Activated CD4-positive, alpha-beta memory T cell treated with anti-CD3 and anti-CD28 coated beads, Interleukin-2, amount 10 ng/mL, durations not matched to agents 7 days and 5 days (primary cell): ENCODE results near the gene PTGS1. TPM values are rescaled to one million over a fixed set of nuclear protein-coding genes. Genes with fewer than 3 reads are reported as not detected.
"Not testable (repeated sequence)": the region's sequence is repeated elsewhere in the genome, so short reads cannot be mapped to it uniquely, and the experiment has no call there.

Experiments
- CTCF ChIA-PET: fragments of 350-600 bp; sonication (Branson Sonifier 250); formaldehyde crosslinking; loops from one replicate; lab custom pipeline; 2021; ENCODE audit warnings: antibody characterized with exemption, inconsistent platforms; lab: Charles Lee
- POLR2A ChIA-PET: fragments of 350-600 bp; sonication (Branson Sonifier 250); formaldehyde crosslinking; loops from one replicate; lab custom pipeline; 2021; ENCODE audit warnings: antibody characterized with exemption; lab: Charles Lee
- DNase-seq: peaks from one replicate; pipeline ENCODE4 v3.0.0-alpha.2; 2020
- H3K27ac Mint-ChIP-seq: one replicate; pipeline ENCODE4 v1.8.0; 2021; ENCODE audit warnings: mild to moderate bottlenecking, mixed read lengths
- H3K27me3 Mint-ChIP-seq: one replicate; pipeline ENCODE4 v1.8.0; 2021; ENCODE audit warnings: mixed read lengths
- H3K36me3 Mint-ChIP-seq: one replicate; pipeline ENCODE4 v1.8.0; 2021; ENCODE audit warnings: low read depth, mixed read lengths
- H3K4me1 Mint-ChIP-seq: one replicate; pipeline ENCODE4 v1.8.0; 2021; ENCODE audit warnings: mixed read lengths
- H3K4me3 Mint-ChIP-seq: one replicate; pipeline ENCODE4 v1.8.0; 2021; ENCODE audit warnings: mild to moderate bottlenecking, mixed read lengths
- H3K9me3 Mint-ChIP-seq: one replicate; pipeline ENCODE4 v1.8.0; 2021; ENCODE audit warnings: mixed read lengths
- total RNA-seq, 2 experiments: library from RNA; stranded (reverse); gene quantifications; one replicate each; pipeline ENCODE4 v1.2.3, GENCODE V29; 2021

The PTGS1 gene
- under 1 TPM; 0.08 to 0.20 TPM for total RNA-seq

DNA sequence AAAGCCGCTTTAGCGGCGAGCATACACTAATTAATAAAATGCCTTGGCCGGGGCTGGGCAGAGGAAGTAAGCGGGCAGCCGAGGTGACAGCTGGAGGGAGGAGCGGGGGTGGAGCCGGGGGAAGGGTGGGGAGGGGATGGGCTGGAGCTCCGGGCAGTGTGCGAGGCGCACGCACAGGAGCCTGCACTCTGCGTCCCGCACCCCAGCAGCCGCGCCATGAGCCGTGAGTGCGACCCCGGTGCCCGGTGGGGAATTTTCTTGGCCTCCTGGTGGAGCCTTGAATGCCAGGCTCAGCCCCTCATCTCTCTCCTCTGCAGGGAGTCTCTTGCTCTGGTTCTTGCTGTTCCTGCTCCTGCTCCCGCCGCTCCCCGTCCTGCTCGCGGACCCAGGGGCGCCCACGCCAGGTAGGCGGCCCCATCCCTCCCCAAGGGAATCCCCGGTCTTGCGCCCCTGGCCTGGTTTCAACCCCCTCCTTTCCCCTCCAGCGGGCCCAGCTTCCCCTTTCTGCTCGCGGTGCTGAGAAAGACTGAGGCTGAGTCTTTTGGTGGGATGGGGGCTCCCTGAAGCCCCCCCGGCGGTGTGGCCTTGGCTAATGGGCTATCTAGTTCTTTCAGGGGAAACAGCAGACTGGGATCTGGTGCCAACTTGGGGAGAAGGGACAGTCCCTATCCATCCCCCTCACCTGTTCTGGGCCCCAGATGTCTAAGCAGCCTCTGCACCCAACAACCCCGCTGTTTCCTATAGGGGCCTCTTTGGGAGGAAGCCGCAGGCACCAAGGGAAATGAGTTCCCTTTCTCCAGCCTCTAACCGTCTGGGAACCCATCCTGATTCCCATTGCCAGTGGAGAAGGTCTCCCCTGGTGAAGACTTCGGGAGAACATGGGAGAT lies at the start of gene PTGS1:
TSS of gene PTGS1 (plus strand) at position 156 of the 887 bp plus-strand sequence. CDS start at position 217, 61 bp downstream.
- H3K9me3 Mint-ChIP-seq: no peaks in the 10 kb centered on the region
- no peak within 1 kb of the TSS for H3K27ac Mint-ChIP-seq
- H3K27me3 Mint-ChIP-seq: peaks cover 23% of the 10 kb centered on the region
- peak within 1 kb of the TSS; percentile 22 for H3K4me3 Mint-ChIP-seq
- no peak for DNase-seq
- H3K36me3 Mint-ChIP-seq: no peaks in the 10 kb centered on the region
- H3K4me1 Mint-ChIP-seq: peaks cover 6% of the 10 kb centered on the region
- POLR2A ChIA-PET: no interaction called here
- CTCF ChIA-PET: interaction anchor here (1.2 kb wide), 1 partner anchor 272 kb away, joined by 3 read pairs; no protein-coding TSS in a partner anchor

DNA sequence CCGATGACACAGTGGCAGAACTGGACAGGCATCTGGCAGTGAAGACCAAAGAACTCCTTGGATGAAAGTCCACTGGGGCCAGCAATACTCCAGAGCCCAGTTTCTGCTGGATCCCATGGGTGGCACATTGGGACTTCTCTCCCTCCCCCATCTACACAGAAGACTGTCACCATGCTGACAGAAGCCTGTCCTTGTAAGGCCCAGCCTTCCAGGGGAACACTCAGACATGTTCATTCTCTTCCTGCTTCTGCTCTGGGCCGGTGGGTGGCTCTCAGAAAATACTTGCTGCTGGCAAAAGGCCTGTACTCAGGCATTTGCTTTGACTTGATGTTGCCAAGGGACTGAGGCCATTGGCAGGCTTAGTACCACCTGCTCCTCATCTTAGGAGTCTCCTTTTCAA lies 48.3 kb upstream of the PTGS1 start:
- H3K27me3 Mint-ChIP-seq: no peaks in the 10 kb centered on the region
- POLR2A ChIA-PET: no interaction called here
- no peak overlapping the region for H3K4me3 Mint-ChIP-seq
- H3K4me1 Mint-ChIP-seq: no peaks in the 10 kb centered on the region
- H3K27ac Mint-ChIP-seq: no peak overlapping the region
- H3K9me3 Mint-ChIP-seq: no peaks in the 10 kb centered on the region
- H3K36me3 Mint-ChIP-seq: peaks cover 26% of the 10 kb centered on the region
- CTCF ChIA-PET: no interaction called here
- no peak for DNase-seq

DNA sequence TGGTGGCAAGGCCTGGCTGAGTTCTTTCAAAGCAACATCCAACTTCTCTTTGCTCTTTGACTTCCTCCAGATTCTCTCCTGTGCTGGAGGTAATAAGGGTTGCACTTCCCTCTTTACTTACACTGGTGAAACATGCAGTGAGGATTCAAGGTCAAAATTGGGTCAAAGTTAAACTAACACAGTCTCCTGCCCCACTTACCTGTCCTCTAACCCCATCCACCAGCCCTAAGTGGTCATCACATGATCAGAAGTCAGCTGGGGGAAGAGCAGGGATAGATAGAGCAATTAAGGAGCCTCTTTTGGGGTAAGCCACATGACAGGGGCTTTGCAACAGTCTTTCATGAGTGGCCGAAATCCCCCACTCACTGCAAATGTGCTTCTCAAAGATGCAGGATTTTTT lies 46.2 kb upstream of the PTGS1 start:
- H3K4me3 Mint-ChIP-seq, H3K4me1 Mint-ChIP-seq, H3K27ac Mint-ChIP-seq, CTCF ChIA-PET, POLR2A ChIA-PET, H3K27me3 Mint-ChIP-seq, DNase-seq, H3K9me3 Mint-ChIP-seq: not testable (repeated sequence)
- H3K36me3 Mint-ChIP-seq: peaks cover 27% of the 10 kb centered on the region

DNA sequence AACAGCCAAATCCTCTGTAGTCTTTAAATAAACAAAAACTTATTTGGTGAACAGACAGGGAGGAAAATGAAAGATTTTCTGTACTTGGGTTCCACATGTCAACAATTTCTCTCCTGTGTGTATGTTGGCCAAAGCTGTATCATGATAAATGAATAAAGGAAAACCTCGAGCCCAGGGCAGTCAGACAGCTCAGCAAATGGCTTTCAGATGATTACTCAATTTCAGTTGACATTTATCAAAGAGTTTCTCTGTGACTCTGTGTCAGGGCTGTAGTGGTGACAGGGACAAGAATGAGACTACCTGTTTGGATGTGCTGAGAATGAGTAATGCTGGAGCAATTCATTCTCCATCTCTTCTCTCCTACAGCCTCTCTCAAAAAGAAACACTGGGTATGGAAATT lies 45.7 kb upstream of the PTGS1 start:
- H3K9me3 Mint-ChIP-seq: no peaks in the 10 kb centered on the region
- no peak overlapping the region for H3K4me3 Mint-ChIP-seq
- no peak overlapping the region for H3K27ac Mint-ChIP-seq
- H3K36me3 Mint-ChIP-seq: peaks cover 27% of the 10 kb centered on the region
- ChIA-PET CTCF (no interaction called here), POLR2A (interaction anchor here (0.6 kb wide), 1 partner anchor 285 kb away, joined by 3 read pairs; no protein-coding TSS in a partner anchor)
- no peak for DNase-seq
- H3K4me1 Mint-ChIP-seq: no peaks in the 10 kb centered on the region
- H3K27me3 Mint-ChIP-seq: no peaks in the 10 kb centered on the region

DNA sequence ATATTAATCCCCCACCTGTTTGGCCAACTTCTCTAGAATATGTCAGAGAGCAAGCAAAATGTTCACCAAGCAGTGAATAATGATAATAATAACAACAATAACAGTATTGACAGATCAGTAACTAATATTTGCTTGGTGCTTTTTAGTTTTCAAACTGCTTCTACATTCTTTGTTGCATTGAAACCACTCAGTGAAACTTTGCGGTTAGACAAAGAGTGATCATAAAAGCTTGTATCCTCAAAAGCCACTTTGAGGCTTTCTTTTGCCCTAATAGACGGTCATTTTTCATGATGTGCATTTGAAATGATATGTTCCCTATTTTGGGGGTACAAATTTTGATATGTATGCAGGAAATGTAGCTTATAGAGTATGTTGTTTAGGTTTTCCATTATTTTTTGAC lies 43.6 kb upstream of the PTGS1 start:
- H3K27ac Mint-ChIP-seq: no peak overlapping the region
- ChIA-PET POLR2A (no interaction called here), CTCF (interaction anchor here (1.2 kb wide), 1 partner anchor 23 kb away, joined by 3 read pairs; no protein-coding TSS in a partner anchor)
- no peaks in the 10 kb centered on the region for H3K9me3 Mint-ChIP-seq
- no peak for DNase-seq
- no peaks in the 10 kb centered on the region for H3K4me1 Mint-ChIP-seq
- no peak overlapping the region for H3K4me3 Mint-ChIP-seq
- peaks cover 27% of the 10 kb centered on the region for H3K36me3 Mint-ChIP-seq
- H3K27me3 Mint-ChIP-seq: no peaks in the 10 kb centered on the region

DNA sequence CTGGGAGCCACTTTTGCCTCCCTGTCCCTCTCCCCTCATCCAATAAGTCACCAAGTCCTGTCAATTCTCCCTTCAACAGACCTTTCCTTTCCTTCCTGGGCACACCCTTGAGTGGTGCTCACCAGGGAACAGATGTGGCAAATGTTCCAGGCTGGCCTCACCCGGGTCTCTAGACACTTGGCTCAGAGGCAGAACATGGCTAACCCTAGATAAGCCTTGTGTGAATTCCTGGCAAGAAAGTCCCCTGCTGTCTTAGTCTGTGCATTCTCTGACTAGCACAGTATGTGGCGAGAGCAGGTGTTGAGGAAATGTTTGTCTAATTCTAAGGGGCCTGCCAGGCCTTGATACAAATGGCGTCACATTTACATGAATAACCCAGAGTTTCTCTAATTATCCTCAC lies 41.2 kb upstream of the PTGS1 start:
- ChIA-PET POLR2A (no interaction called here), CTCF (interaction anchor here (1.2 kb wide), 1 partner anchor 231 kb away, joined by 3 read pairs; no protein-coding TSS in a partner anchor)
- H3K27ac Mint-ChIP-seq: no peak overlapping the region

DNA sequence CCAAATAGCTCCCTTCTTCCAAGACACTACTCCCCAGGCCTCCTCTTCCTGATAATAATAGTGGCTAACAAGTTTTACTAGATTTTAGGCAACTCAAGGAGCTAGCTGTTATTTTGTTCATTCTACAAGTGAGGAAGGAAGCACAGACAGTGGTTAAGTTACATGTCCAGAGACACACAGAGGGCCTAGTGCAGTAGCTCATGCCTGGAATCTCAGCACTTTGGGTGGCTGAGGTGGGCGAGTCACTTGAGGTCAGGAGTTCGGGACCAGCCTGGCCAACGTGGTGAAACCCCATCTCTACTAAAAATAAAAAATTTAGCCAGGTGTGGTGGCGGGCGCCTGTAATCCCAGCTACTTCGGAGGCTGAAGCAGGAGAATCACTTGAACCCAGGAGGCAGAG lies 40.4 kb upstream of the PTGS1 start:
- H3K36me3 Mint-ChIP-seq, POLR2A ChIA-PET, H3K4me1 Mint-ChIP-seq, DNase-seq, CTCF ChIA-PET, H3K27ac Mint-ChIP-seq, H3K4me3 Mint-ChIP-seq, H3K27me3 Mint-ChIP-seq, H3K9me3 Mint-ChIP-seq: not testable (repeated sequence)

More for the DNA sequence above, 41.2 kb upstream of the PTGS1 start:
- no peaks in the 10 kb centered on the region for H3K27me3 Mint-ChIP-seq
- no peaks in the 10 kb centered on the region for H3K9me3 Mint-ChIP-seq
- H3K4me1 Mint-ChIP-seq: no peaks in the 10 kb centered on the region
- no peak for DNase-seq
- H3K36me3 Mint-ChIP-seq: peaks cover 12% of the 10 kb centered on the region
- no peak overlapping the region for H3K4me3 Mint-ChIP-seq

DNA sequence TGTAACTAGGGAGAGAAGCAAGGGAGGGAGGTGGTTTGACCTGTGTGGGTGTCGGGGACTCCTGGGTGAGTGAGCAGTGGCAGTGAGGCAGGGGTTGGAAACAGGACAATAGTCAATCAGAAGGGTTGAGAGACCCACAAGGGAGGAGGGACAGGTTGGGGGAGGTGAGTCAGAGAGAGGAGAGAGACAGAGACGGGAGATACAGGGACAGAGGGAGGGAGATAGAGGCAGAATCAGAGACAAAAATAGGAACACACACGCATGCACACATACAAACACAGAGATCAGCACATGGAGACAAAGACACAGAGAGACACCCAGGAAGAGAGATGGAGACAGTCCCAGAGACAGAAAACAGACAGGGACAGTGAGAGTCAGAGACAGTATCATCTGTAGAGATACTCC lies 39.3 kb upstream of the PTGS1 start:
- DNase-seq: no peak
- Mint-ChIP-seq H3K4me3 (no peak overlapping the region), H3K36me3 (peaks cover 5% of the 10 kb centered on the region), H3K27me3 (no peaks in the 10 kb centered on the region), H3K27ac (no peak overlapping the region), H3K4me1 (no peaks in the 10 kb centered on the region), H3K9me3 (no peaks in the 10 kb centered on the region)
- POLR2A ChIA-PET: no interaction called here
- CTCF ChIA-PET: no interaction called here

DNA sequence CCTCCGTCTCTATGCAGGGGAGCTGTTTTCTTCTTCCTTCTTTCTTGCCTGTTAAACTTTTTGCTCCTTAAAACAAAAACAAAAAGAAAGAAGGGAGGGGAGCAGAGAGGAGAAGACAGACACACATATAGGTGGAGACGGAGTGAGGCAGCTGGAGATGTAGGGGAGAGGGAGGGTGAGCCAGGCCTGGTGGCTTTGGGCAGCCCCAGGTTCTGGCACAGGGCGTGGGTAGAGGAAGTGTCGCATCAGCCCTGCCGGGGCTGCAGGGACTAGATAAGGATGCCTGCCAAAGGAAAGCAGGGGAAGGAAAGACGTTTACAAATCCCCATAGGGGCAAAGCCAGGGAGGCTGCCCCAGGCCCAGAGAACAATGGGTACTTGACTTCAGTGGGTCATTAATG lies 38.7 kb upstream of the PTGS1 start:
- Mint-ChIP-seq H3K27me3 (no peaks in the 10 kb centered on the region), H3K4me3 (no peak overlapping the region), H3K9me3 (no peaks in the 10 kb centered on the region), H3K36me3 (peaks cover 5% of the 10 kb centered on the region), H3K27ac (no peak overlapping the region), H3K4me1 (no peaks in the 10 kb centered on the region)
- ChIA-PET CTCF (no interaction called here), POLR2A (no interaction called here)
- no peak for DNase-seq

DNA sequence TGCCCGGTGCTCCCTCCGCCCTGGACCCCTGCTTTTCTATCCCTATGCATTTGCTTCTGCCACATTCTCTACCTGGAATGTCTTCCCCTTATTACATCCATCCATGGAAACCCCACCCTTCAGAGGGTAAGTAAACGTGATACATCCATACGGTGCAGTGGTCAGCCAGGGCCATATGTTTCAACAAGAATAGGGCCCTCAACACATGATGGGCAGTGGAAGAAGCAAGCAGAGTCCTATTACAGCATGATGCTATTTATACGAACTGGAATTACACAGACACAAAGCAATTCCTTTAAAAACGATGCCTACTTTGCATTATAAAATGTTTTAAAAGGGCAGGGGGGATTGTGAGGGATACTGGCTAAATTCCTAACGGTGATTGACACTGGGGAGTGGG lies 38.2 kb upstream of the PTGS1 start:
- H3K27me3 Mint-ChIP-seq: no peaks in the 10 kb centered on the region
- no peak for DNase-seq
- H3K9me3 Mint-ChIP-seq: no peaks in the 10 kb centered on the region
- CTCF ChIA-PET: interaction anchor here (0.7 to 1.6 kb wide), 2 partner anchors 18 to 482 kb away, joined by 3 to 5 read pairs; no protein-coding TSS in a partner anchor
- POLR2A ChIA-PET: no interaction called here
- no peak overlapping the region for H3K27ac Mint-ChIP-seq
- H3K4me3 Mint-ChIP-seq: no peak overlapping the region
- H3K4me1 Mint-ChIP-seq: no peaks in the 10 kb centered on the region
- H3K36me3 Mint-ChIP-seq: peaks cover 5% of the 10 kb centered on the region

DNA sequence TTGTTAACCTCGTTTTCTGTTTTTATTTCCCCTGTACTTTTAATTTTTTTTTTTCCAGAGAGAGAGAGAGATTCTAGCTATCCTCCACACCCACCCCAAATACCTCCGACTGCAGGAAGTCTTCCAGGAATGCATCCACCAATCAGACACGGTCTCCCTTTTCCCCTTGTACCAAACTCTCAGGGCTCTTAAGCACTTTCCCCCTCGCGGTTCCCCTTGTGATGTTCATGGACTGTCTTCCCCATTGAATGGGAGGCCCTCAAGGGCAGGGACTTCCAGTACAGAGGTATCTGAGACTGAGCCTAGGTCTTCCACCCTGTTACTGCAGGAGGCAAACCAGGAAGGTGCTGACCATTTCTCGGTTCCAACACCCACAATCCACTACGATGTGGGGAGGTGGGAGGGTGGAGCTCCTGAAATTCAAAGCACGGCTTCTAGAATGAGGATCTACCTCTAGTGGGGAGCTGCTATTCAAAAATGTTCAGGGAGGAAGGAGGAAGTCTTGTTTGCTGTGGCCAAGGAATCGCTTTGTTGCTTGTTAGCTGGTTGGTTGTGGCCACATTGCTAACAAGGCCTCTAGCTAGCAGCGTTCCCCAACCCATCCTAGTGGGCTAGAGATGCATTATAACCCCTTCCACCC lies 37.5 kb upstream of the PTGS1 start:
- H3K36me3 Mint-ChIP-seq: peaks cover 5% of the 10 kb centered on the region
- H3K27ac Mint-ChIP-seq: no peak overlapping the region
- ChIA-PET CTCF (interaction anchor here (0.7 to 1.6 kb wide), 2 partner anchors 17 to 481 kb away, joined by 3 to 5 read pairs; no protein-coding TSS in a partner anchor), POLR2A (no interaction called here)
- H3K9me3 Mint-ChIP-seq: no peaks in the 10 kb centered on the region
- no peak for DNase-seq
- no peaks in the 10 kb centered on the region for H3K4me1 Mint-ChIP-seq
- no peak overlapping the region for H3K4me3 Mint-ChIP-seq
- H3K27me3 Mint-ChIP-seq: no peaks in the 10 kb centered on the region

DNA sequence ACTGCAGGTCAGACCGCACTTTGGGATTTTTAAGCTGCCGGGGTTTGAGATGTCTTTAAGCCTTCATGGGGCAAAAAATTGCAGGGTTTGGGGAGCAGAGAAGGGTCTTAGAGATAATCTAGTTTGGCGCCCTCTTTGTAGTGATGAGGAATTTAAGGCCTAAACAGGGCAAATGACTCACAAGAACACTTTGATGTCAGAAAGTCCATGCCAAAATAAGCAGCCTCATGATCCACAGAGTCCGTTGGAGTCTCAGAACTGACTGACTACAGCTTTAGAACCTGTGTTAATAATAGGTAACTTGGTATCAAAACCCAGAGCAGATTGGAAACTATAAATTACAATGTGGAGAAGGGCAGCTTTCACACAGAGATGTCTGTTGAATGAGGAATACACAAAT lies 35.9 kb upstream of the PTGS1 start:
- H3K36me3 Mint-ChIP-seq: no peaks in the 10 kb centered on the region
- H3K27ac Mint-ChIP-seq: no peak overlapping the region
- no peak for DNase-seq
- H3K4me3 Mint-ChIP-seq: no peak overlapping the region
- ChIA-PET CTCF (no interaction called here), POLR2A (no interaction called here)
- no peaks in the 10 kb centered on the region for H3K9me3 Mint-ChIP-seq
- H3K4me1 Mint-ChIP-seq: no peaks in the 10 kb centered on the region
- H3K27me3 Mint-ChIP-seq: no peaks in the 10 kb centered on the region

DNA sequence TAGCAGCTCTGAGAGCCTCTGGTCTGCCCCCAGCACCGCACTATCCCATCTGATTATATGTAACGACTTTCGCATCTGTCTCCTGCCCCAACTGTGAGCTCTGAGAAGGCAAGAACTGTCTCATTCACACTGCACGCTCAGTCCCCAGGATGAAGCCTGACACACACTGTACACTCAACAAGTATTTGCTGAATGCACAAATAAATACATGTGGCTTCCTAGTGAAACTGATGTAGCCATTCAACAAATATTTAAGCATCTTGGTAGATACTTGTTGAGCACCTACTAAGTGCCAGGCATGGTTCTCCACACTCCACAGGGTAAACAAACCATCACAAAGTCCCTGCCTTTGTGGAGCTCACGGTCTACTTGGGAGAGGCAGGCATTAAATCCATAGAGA lies 34.6 kb upstream of the PTGS1 start:
- H3K4me1 Mint-ChIP-seq: no peaks in the 10 kb centered on the region
- CTCF ChIA-PET: no interaction called here
- no peak overlapping the region for H3K27ac Mint-ChIP-seq
- H3K27me3 Mint-ChIP-seq: no peaks in the 10 kb centered on the region
- POLR2A ChIA-PET: no interaction called here
- no peak overlapping the region for H3K4me3 Mint-ChIP-seq
- no peaks in the 10 kb centered on the region for H3K9me3 Mint-ChIP-seq
- H3K36me3 Mint-ChIP-seq: no peaks in the 10 kb centered on the region
- no peak for DNase-seq
